Measurements from ENCODE around the gene TRAF2.
"Not testable (repeated sequence)": the region's sequence is repeated elsewhere in the genome, so short reads cannot be mapped to it uniquely, and the experiment has no call there.

DNA sequence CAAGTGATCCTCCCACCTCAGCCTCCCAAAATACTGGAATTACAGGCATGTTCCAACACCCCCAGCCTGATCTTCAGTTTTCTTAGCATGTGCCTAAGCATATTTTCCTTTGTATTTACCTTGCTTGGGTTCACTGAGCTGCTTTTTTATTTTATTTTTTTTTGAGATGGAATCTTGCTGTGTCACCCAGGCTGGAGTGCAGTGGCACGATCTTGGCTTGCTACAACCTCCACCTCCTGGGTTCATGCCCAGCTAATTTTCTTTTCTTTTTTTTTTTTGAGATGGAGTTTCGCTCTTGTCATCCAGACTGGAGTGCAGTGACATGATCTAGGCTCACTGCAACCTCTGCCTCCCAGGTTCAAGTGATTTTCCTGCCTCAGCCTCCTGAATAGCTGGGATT is 16.7 kb upstream of the TRAF2 start:
- TF ChIP-seq, protein P1, sequence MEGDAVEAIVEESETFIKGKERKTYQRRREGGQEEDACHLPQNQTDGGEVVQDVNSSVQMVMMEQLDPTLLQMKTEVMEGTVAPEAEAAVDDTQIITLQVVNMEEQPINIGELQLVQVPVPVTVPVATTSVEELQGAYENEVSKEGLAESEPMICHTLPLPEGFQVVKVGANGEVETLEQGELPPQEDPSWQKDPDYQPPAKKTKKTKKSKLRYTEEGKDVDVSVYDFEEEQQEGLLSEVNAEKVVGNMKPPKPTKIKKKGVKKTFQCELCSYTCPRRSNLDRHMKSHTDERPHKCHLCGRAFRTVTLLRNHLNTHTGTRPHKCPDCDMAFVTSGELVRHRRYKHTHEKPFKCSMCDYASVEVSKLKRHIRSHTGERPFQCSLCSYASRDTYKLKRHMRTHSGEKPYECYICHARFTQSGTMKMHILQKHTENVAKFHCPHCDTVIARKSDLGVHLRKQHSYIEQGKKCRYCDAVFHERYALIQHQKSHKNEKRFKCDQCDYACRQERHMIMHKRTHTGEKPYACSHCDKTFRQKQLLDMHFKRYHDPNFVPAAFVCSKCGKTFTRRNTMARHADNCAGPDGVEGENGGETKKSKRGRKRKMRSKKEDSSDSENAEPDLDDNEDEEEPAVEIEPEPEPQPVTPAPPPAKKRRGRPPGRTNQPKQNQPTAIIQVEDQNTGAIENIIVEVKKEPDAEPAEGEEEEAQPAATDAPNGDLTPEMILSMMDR (IDR thresholded peaks at IDR 0.05), result not testable (repeated sequence)
- not testable (repeated sequence) for TF ChIP-seq POLR2AphosphoS5, POLR2A, EP300 (IDR thresholded peaks at IDR 0.05)
